Measurements from ENCODE around the gene HEMGN. TPM values are rescaled to one million over a fixed set of nuclear protein-coding genes. Genes with fewer than 3 reads are reported as not detected.

HEMGN gene
- total RNA-seq, 4 donors from 2014 or later: 2.7 TPM; not detected in 3

GRCh38 chr9:97903177-97903576 is 34.8 kb downstream of the HEMGN start:
- H3K9me3 ChIP-seq: no peaks in the 10 kb centered on the region
- intact Hi-C loops (cut with DNase I; ENCODE audit: low total_unique reads): no loop called here
- no peaks in the 10 kb centered on the region for H3K4me1 ChIP-seq
- no peaks in the 10 kb centered on the region for H3K36me3 ChIP-seq
- DNase-seq: no peak
- TF ChIP-seq CTCF (IDR thresholded peaks at IDR 0.05): no peak
- TF ChIP-seq POLR2A (IDR thresholded peaks at IDR 0.05): no peak
- H3K4me3 ChIP-seq: no peak overlapping the region
- no peak overlapping the region for H3K27ac ChIP-seq
- H3K27me3 ChIP-seq: no peaks in the 10 kb centered on the region

GRCh38 chr9:97900738-97901565 is 37.0 kb downstream of the HEMGN start:
- Histone ChIP-seq H3K27ac (no peak overlapping the region), H3K36me3 (no peaks in the 10 kb centered on the region), H3K27me3 (no peaks in the 10 kb centered on the region), H3K4me3 (no peak overlapping the region), H3K4me1 (no peaks in the 10 kb centered on the region), H3K9me3 (no peaks in the 10 kb centered on the region)
- DNase-seq: peak in 1 of 2 donors; percentile 24
- TF ChIP-seq POLR2A (IDR thresholded peaks at IDR 0.05) (no peak), CTCF (IDR thresholded peaks at IDR 0.05) (peak; percentile 47 to 59 (median 58))
- intact Hi-C loops (cut with DNase I; ENCODE audit: low total_unique reads): no loop called here

- Histone ChIP-seq H3K27ac (no peak overlapping the region), H3K9me3 (no peaks in the 10 kb centered on the region), H3K27me3 (no peaks in the 10 kb centered on the region), H3K36me3 (no peaks in the 10 kb centered on the region), H3K4me3 (no peak overlapping the region), H3K4me1 (no peaks in the 10 kb centered on the region)
- intact Hi-C loops (cut with DNase I; ENCODE audit: low total_unique reads): no loop called here
- TF ChIP-seq POLR2A (IDR thresholded peaks at IDR 0.05) (no peak), CTCF (IDR thresholded peaks at IDR 0.05) (no peak)
- DNase-seq: no peak
These were observed 37.8 kb downstream of the HEMGN start for GRCh38 chr9:97900103-97900737.

- Histone ChIP-seq H3K27ac (no peak overlapping the region), H3K9me3 (no peaks in the 10 kb centered on the region), H3K27me3 (no peaks in the 10 kb centered on the region), H3K36me3 (no peaks in the 10 kb centered on the region), H3K4me1 (no peaks in the 10 kb centered on the region), H3K4me3 (no peak overlapping the region)
- DNase-seq: no peak
- intact Hi-C loops (cut with DNase I; ENCODE audit: low total_unique reads): no loop called here
- TF ChIP-seq CTCF (IDR thresholded peaks at IDR 0.05): no peak
- no peak for TF ChIP-seq POLR2A (IDR thresholded peaks at IDR 0.05)
These were observed 42.2 kb downstream of the HEMGN start for GRCh38 chr9:97895695-97896332.

GRCh38 chr9:97895211-97895610 is 42.8 kb downstream of the HEMGN start:
- Histone ChIP-seq H3K9me3 (no peaks in the 10 kb centered on the region), H3K27me3 (no peaks in the 10 kb centered on the region), H3K4me1 (no peaks in the 10 kb centered on the region), H3K27ac (no peak overlapping the region), H3K4me3 (no peak overlapping the region), H3K36me3 (no peaks in the 10 kb centered on the region)
- no peak for TF ChIP-seq POLR2A (IDR thresholded peaks at IDR 0.05)
- no peak for TF ChIP-seq CTCF (IDR thresholded peaks at IDR 0.05)
- DNase-seq: no peak
- intact Hi-C loops (cut with DNase I; ENCODE audit: low total_unique reads): no loop called here

Data from uterus (tissue), 4 donors.